ENCODE data around the gene PEMT. TPM values are rescaled to one million over a fixed set of nuclear protein-coding genes. Genes with fewer than 3 reads are reported as not detected.

The PEMT gene
- total RNA-seq, 2 donors from 2014 or later: 38.3 to 52.7 TPM

DNA sequence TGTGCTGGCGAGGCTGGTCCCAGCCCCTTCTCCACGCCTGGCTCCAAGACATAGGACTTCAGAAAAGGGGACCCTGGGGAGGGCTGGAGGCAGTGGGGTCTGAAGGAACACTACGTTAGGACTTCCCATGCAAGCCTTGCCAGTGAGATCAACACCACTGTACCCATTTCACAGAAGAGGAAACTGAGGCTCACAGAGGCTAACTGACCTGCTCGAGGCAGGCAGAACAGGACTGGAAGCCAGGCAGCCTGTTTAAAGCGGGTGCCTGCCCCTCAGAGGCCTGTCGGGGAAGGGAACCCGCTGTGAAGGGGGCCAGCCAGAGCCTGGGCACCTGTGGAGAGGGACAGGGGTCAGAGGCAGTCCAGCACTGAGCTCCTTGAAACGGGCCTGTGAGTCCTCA is 32.3 kb downstream of the PEMT start:
- Histone ChIP-seq H3K36me3 (ENCODE audit: control insufficient read depth, insufficient read depth, low read length) (no peaks in the 10 kb centered on the region), H3K4me3 (ENCODE audit: low read length) (no peak overlapping the region), H3K9ac (ENCODE audit: extremely low read depth, low read length, poor library complexity, severe bottlenecking) (no peak overlapping the region), H3K27me3 (ENCODE audit: control insufficient read depth, insufficient read depth, low read length, poor library complexity, severe bottlenecking) (no peaks in the 10 kb centered on the region), H3K9me3 (ENCODE audit: control insufficient read depth, low read length) (no peaks in the 10 kb centered on the region), H3K27ac (ENCODE audit: low read depth, low read length) (no peak overlapping the region), H3K4me1 (ENCODE audit: control insufficient read depth, insufficient read depth, low read length) (no peaks in the 10 kb centered on the region)
- no peak overlapping the region for H3K4me3 Mint-ChIP-seq
- TF ChIP-seq, protein P1, sequence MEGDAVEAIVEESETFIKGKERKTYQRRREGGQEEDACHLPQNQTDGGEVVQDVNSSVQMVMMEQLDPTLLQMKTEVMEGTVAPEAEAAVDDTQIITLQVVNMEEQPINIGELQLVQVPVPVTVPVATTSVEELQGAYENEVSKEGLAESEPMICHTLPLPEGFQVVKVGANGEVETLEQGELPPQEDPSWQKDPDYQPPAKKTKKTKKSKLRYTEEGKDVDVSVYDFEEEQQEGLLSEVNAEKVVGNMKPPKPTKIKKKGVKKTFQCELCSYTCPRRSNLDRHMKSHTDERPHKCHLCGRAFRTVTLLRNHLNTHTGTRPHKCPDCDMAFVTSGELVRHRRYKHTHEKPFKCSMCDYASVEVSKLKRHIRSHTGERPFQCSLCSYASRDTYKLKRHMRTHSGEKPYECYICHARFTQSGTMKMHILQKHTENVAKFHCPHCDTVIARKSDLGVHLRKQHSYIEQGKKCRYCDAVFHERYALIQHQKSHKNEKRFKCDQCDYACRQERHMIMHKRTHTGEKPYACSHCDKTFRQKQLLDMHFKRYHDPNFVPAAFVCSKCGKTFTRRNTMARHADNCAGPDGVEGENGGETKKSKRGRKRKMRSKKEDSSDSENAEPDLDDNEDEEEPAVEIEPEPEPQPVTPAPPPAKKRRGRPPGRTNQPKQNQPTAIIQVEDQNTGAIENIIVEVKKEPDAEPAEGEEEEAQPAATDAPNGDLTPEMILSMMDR (conservative IDR thresholded peaks at IDR 0.05): no peak
- H3K9me3 Mint-ChIP-seq: no peaks in the 10 kb centered on the region
- no peaks in the 10 kb centered on the region for H3K4me1 Mint-ChIP-seq
- no peaks in the 10 kb centered on the region for H3K27me3 Mint-ChIP-seq (ENCODE audit: insufficient read depth)
- 84 to 90% methylated on average over 4 to 8 of the region's 8 CpGs for WGBS, 2 experiments (ENCODE audit: insufficient coverage in 1 of 2, insufficient read length in 1 of 2)
- no peak for DNase-seq
- H3K36me3 Mint-ChIP-seq (ENCODE audit: low read depth): no peaks in the 10 kb centered on the region
- H3K27ac Mint-ChIP-seq: no peak overlapping the region

DNA sequence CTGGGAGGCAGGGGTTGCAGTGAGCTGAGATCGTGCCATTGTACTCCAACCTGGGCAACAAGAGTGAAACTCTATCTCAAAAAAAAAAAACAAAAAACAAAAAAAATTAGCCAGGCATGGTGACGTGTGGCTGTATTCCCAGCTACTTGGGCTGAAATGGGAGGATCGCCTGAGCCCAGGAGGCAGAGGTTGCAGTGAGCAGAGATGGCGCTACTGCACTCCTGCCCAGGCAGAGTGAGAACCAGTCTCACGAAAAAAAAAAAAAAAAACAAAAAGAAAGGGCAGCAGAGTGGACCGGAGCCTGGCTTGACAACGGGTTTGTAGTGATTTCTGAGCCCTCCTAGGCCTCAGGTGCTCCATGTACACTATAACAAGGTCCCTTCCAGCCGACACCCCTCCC is 33.1 kb downstream of the PEMT start:
- no peaks in the 10 kb centered on the region for H3K27me3 Mint-ChIP-seq (ENCODE audit: insufficient read depth)
- no peak overlapping the region for H3K27ac ChIP-seq (ENCODE audit: low read depth, low read length)
- no peaks in the 10 kb centered on the region for H3K36me3 Mint-ChIP-seq (ENCODE audit: low read depth)
- WGBS, 2 experiments (ENCODE audit: insufficient coverage in 1 of 2, insufficient read length in 1 of 2): 88 to 95% methylated on average over 6 to 8 of the region's 8 CpGs
- TF ChIP-seq, protein P1 (conservative IDR thresholded peaks at IDR 0.05): peak; percentile 11
- H3K9ac ChIP-seq (ENCODE audit: extremely low read depth, low read length, poor library complexity, severe bottlenecking): no peak overlapping the region
- no peak overlapping the region for H3K4me3 Mint-ChIP-seq
- H3K36me3 ChIP-seq (ENCODE audit: control insufficient read depth, insufficient read depth, low read length): no peaks in the 10 kb centered on the region
- no peaks in the 10 kb centered on the region for H3K27me3 ChIP-seq (ENCODE audit: control insufficient read depth, insufficient read depth, low read length, poor library complexity, severe bottlenecking)
- no peaks in the 10 kb centered on the region for H3K9me3 Mint-ChIP-seq
- H3K9me3 ChIP-seq (ENCODE audit: control insufficient read depth, low read length): no peaks in the 10 kb centered on the region
- H3K4me1 ChIP-seq (ENCODE audit: control insufficient read depth, insufficient read depth, low read length): no peaks in the 10 kb centered on the region
- DNase-seq: no peak
- H3K4me1 Mint-ChIP-seq: no peaks in the 10 kb centered on the region
- no peak overlapping the region for H3K4me3 ChIP-seq (ENCODE audit: low read length)
- H3K27ac Mint-ChIP-seq: no peak overlapping the region

DNA sequence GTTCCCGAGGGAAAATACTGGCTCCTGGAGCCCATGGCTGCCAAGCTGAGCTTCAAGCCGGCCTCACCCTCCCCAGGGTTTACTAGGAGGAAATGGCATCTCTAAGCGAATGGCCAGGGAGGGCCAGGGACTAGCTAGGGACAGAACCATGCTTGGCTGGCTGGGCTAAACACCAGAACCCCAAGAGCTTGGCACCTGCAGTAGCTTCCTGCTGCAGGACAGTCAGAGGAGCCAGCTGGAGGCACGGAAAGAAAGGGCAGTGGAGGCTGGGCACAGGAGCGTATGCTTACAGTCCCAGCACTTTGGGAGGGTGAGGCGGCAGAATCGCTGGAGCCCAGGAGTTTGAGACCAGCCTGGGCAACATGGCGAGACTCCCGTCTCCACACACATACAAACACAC is 33.7 kb downstream of the PEMT start:
- TF ChIP-seq, protein P1 (conservative IDR thresholded peaks at IDR 0.05): no peak
- H3K36me3 ChIP-seq (ENCODE audit: control insufficient read depth, insufficient read depth, low read length): no peaks in the 10 kb centered on the region
- no peak overlapping the region for H3K4me3 ChIP-seq (ENCODE audit: low read length)
- no peak for DNase-seq
- Mint-ChIP-seq H3K36me3 (ENCODE audit: low read depth) (no peaks in the 10 kb centered on the region), H3K4me1 (no peaks in the 10 kb centered on the region), H3K4me3 (no peak overlapping the region), H3K27ac (no peak overlapping the region), H3K9me3 (no peaks in the 10 kb centered on the region), H3K27me3 (ENCODE audit: insufficient read depth) (no peaks in the 10 kb centered on the region)
- no peak overlapping the region for H3K9ac ChIP-seq (ENCODE audit: extremely low read depth, low read length, poor library complexity, severe bottlenecking)
- 95 to 96% methylated on average over 4 to 9 of the region's 9 CpGs for whole genome bisulfite sequencing, 2 experiments (ENCODE audit: insufficient coverage in 1 of 2, insufficient read length in 1 of 2)
- no peaks in the 10 kb centered on the region for H3K27me3 ChIP-seq (ENCODE audit: control insufficient read depth, insufficient read depth, low read length, poor library complexity, severe bottlenecking)
- no peak overlapping the region for H3K27ac ChIP-seq (ENCODE audit: low read depth, low read length)
- no peaks in the 10 kb centered on the region for H3K9me3 ChIP-seq (ENCODE audit: control insufficient read depth, low read length)
- H3K4me1 ChIP-seq (ENCODE audit: control insufficient read depth, insufficient read depth, low read length): no peaks in the 10 kb centered on the region
